ENCODE data around the gene ANKHD1. TPM values are rescaled to one million over a fixed set of nuclear protein-coding genes. Genes with fewer than 3 reads are reported as not detected.

ANKHD1 gene
- total and polyA plus RNA-seq, 9 of the 15 experiments (the other 6 are each of a cell fraction or from before 2014, with no cell fraction given) = 38.9 to 138 (median 78.7) TPM

GRCh38 chr5:140399979-140400729 lies 1.5 kb upstream of the ANKHD1 start (continued):
- TF ChIP-seq, protein P1, sequence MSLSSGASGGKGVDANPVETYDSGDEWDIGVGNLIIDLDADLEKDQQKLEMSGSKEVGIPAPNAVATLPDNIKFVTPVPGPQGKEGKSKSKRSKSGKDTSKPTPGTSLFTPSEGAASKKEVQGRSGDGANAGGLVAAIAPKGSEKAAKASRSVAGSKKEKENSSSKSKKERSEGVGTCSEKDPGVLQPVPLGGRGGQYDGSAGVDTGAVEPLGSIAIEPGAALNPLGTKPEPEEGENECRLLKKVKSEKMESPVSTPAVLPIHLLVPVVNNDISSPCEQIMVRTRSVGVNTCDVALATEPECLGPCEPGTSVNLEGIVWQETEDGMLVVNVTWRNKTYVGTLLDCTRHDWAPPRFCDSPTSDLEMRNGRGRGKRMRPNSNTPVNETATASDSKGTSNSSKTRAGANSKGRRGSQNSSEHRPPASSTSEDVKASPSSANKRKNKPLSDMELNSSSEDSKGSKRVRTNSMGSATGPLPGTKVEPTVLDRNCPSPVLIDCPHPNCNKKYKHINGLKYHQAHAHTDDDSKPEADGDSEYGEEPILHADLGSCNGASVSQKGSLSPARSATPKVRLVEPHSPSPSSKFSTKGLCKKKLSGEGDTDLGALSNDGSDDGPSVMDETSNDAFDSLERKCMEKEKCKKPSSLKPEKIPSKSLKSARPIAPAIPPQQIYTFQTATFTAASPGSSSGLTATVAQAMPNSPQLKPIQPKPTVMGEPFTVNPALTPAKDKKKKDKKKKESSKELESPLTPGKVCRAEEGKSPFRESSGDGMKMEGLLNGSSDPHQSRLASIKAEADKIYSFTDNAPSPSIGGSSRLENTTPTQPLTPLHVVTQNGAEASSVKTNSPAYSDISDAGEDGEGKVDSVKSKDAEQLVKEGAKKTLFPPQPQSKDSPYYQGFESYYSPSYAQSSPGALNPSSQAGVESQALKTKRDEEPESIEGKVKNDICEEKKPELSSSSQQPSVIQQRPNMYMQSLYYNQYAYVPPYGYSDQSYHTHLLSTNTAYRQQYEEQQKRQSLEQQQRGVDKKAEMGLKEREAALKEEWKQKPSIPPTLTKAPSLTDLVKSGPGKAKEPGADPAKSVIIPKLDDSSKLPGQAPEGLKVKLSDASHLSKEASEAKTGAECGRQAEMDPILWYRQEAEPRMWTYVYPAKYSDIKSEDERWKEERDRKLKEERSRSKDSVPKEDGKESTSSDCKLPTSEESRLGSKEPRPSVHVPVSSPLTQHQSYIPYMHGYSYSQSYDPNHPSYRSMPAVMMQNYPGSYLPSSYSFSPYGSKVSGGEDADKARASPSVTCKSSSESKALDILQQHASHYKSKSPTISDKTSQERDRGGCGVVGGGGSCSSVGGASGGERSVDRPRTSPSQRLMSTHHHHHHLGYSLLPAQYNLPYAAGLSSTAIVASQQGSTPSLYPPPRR (CRISPR knock-in tag; IDR thresholded peaks at IDR 0.05; ENCODE audit: borderline replicate concordance) = no peak
- TF ChIP-seq ZNF445 (CRISPR knock-in tag; IDR thresholded peaks at IDR 0.05; ENCODE audit: low read depth) = 0 out of 2 replicates have a peak, but pooled peaks have one; percentile 25
- peak; percentile 75; the same call in 1 of the 2 replicates for TF ChIP-seq MECOM (CRISPR knock-in tag; IDR thresholded peaks at IDR 0.05)
- TF ChIP-seq RBM17 (IDR thresholded peaks at IDR 0.05; ENCODE audit: borderline replicate concordance, low read depth, low read length) = no peak
- TF ChIP-seq THRAP3 (IDR thresholded peaks at IDR 0.05; ENCODE audit: borderline replicate concordance) = no peak
- no peak for TF ChIP-seq BHLHE40 (IDR thresholded peaks at IDR 0.05; ENCODE audit: low read length)
- TF ChIP-seq BRF1 (IDR thresholded peaks at IDR 0.05; ENCODE audit: borderline replicate concordance, extremely low read depth, insufficient read length) = no peak
- no peak for TF ChIP-seq CHD2 (IDR thresholded peaks at IDR 0.05; ENCODE audit: low read depth, low read length)
- TF ChIP-seq FOXJ2 (tag; IDR thresholded peaks at IDR 0.05) = no peak
- TF ChIP-seq CBX8 (IDR thresholded peaks at IDR 0.05; ENCODE audit: borderline replicate concordance, extremely low read depth, low read depth, low read length, poor library complexity, severe bottlenecking) = no peak
- no peak for TF ChIP-seq ZNF3 (CRISPR knock-in tag; IDR thresholded peaks at IDR 0.05)
- TF ChIP-seq ZNF316 (IDR thresholded peaks at IDR 0.05) = no peak
- no peak for TF ChIP-seq ZNF717 (CRISPR knock-in tag; IDR thresholded peaks at IDR 0.05)
- no peak for TF ChIP-seq CTBP1 (IDR thresholded peaks at IDR 0.05; ENCODE audit: borderline replicate concordance)
- TF ChIP-seq, protein P2, sequence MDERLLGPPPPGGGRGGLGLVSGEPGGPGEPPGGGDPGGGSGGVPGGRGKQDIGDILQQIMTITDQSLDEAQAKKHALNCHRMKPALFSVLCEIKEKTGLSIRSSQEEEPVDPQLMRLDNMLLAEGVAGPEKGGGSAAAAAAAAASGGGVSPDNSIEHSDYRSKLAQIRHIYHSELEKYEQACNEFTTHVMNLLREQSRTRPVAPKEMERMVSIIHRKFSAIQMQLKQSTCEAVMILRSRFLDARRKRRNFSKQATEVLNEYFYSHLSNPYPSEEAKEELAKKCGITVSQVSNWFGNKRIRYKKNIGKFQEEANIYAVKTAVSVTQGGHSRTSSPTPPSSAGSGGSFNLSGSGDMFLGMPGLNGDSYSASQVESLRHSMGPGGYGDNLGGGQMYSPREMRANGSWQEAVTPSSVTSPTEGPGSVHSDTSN (CRISPR knock-in tag; IDR thresholded peaks at IDR 0.05; ENCODE audit: low read depth) = no peak
- TF ChIP-seq, protein P2 (tag; conservative IDR thresholded peaks at IDR 0.05; ENCODE audit: low read depth) = no peak
- no peak for TF ChIP-seq STAT5A (IDR thresholded peaks at IDR 0.05; ENCODE audit: borderline replicate concordance, low read length)
- peak; percentile 27; the same call in 1 of the 2 replicates for TF ChIP-seq HMBOX1 (IDR thresholded peaks at IDR 0.05)
- no peak for TF ChIP-seq TEAD1 (CRISPR knock-in tag; IDR thresholded peaks at IDR 0.05)
- TF ChIP-seq SUPT5H (IDR thresholded peaks at IDR 0.05) = no peak; the same call in 1 of the 2 replicates
- TF ChIP-seq ZNF57 (CRISPR knock-in tag; IDR thresholded peaks at IDR 0.05) = no peak
- no peak for TF ChIP-seq NCOA6 (IDR thresholded peaks at IDR 0.05)
